SH-SY5Y (cell line): ENCODE results near the gene ARMC2.

Experiments
- GATA2 ChIP-seq: IDR thresholded peaks from 2 replicates; pipeline ENCODE4 v1.6.1; 2011; ENCODE audit warnings: mild to moderate bottlenecking, low read depth, low read length
- GATA3 ChIP-seq: IDR thresholded peaks from 2 replicates; pipeline ENCODE4 v1.6.1; 2011; ENCODE audit warnings: low read depth, mild to moderate bottlenecking, low read length, moderate library complexity

DNA sequence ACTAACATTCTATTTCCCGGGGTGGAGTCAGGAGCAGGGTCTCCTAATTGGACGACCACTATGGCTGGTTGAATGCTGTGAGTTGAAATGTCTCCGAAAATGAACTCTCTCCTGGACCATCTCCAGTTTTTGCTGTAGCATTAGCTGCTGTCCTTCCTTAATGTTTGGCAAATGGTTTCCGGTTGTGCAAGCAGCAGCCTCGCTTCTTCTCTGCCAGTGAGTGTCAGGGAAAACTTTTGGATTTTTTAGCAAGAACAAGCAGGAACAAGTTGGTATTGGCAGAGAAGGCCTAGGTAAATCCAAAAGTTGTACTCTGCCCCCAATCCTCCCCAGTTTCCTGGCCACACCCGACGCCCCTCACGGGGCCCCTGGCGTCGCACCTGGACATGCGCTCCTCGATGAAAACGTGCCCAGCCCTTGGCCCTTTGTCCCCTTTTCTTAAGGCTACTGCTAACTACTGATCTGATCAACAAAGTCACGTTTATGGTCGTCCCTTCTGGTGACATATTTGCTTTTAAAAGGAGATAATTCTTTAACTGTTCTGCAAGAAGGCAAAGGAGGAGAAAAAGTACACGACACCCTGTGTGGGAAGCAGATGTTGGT lies 103.2 kb downstream of the ARMC2 start:
- TF ChIP-seq GATA2 (no peak), GATA3 (no peak)
